Superior temporal gyrus (tissue), 1 donor: ENCODE measurements around the gene GPR160.
"Not testable (repeated sequence)": the region's sequence is repeated elsewhere in the genome, so short reads cannot be mapped to it uniquely, and the experiment has no call there.

Experiments
- DNase-seq: peaks from one replicate; pipeline ENCODE4 v3.0.0-alpha.2; 2016; ENCODE audit errors: extremely low spot score

Gene GPR160

GRCh38 chr3:170111147-170111771 is 73.5 kb downstream of the GPR160 start:
- no peak for DNase-seq

- DNase-seq: not testable (repeated sequence)
These were observed 76.4 kb downstream of the GPR160 start for GRCh38 chr3:170114165-170114564.

- no peak for DNase-seq
These were observed 79.3 kb downstream of the GPR160 start for GRCh38 chr3:170117134-170117533.

- no peak for DNase-seq
These were observed 90.6 kb downstream of the GPR160 start for GRCh38 chr3:170128259-170128976.

GRCh38 chr3:170128977-170129431 is 91.2 kb downstream of the GPR160 start:
- DNase-seq: no peak

GRCh38 chr3:170130532-170130931 is 92.7 kb downstream of the GPR160 start:
- DNase-seq: no peak

GRCh38 chr3:170132335-170132734 is 94.5 kb downstream of the GPR160 start:
- DNase-seq: no peak
